ENCODE data around the gene NRP2.

- TF ChIP-seq CTCF (IDR thresholded peaks at IDR 0.05; ENCODE audit: low read depth, low read length, missing input control) (no peak), TAF1 (conservative IDR thresholded peaks at IDR 0.05) (no peak), MAX (IDR thresholded peaks at IDR 0.05) (no peak), RAD21 (IDR thresholded peaks at IDR 0.05) (no peak), JUND (IDR thresholded peaks at IDR 0.05) (no peak), GABPA (IDR thresholded peaks at IDR 0.05 in 1 of 2, conservative IDR thresholded peaks at IDR 0.05 in 1 of 2) (no peak)
- TF ChIP-seq, protein P1, sequence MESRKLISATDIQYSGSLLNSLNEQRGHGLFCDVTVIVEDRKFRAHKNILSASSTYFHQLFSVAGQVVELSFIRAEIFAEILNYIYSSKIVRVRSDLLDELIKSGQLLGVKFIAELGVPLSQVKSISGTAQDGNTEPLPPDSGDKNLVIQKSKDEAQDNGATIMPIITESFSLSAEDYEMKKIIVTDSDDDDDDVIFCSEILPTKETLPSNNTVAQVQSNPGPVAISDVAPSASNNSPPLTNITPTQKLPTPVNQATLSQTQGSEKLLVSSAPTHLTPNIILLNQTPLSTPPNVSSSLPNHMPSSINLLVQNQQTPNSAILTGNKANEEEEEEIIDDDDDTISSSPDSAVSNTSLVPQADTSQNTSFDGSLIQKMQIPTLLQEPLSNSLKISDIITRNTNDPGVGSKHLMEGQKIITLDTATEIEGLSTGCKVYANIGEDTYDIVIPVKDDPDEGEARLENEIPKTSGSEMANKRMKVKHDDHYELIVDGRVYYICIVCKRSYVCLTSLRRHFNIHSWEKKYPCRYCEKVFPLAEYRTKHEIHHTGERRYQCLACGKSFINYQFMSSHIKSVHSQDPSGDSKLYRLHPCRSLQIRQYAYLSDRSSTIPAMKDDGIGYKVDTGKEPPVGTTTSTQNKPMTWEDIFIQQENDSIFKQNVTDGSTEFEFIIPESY (IDR thresholded peaks at IDR 0.05): no peak
- TF ChIP-seq, protein P2, sequence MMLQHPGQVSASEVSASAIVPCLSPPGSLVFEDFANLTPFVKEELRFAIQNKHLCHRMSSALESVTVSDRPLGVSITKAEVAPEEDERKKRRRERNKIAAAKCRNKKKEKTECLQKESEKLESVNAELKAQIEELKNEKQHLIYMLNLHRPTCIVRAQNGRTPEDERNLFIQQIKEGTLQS (IDR thresholded peaks at IDR 0.05): no peak
Observed at GRCh38 chr2:205764270-205764746, 82.0 kb downstream of the NRP2 start.
